ENCODE measurements around the gene PEAK1. TPM values are rescaled to one million over a fixed set of nuclear protein-coding genes. Genes with fewer than 3 reads are reported as not detected.

The PEAK1 gene
- total RNA-seq, 1 experiment from 2014 or later = 21.2 TPM

DNA sequence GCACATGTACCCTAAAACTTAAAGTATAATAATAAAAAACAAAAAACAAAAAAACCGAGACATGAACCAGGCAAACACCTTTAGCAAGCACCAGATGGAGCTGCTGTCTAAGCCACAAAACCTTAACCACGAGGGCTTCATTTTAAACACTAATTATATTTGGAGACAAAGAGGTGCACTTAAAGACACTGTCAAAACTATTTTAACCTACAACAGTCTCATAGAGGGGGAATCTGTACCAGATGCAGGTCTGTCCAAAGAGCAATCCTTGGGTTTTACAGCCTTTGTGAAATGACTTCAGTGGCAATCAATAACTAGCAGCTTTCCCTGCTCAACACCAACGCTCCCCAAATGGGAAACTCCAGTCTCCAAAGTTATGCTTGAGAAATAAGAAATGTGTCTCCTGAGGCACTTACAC is 233.3 kb downstream of the PEAK1 start:
- Histone ChIP-seq H2BK5ac (ENCODE audit: insufficient read length, low read length) (no peak overlapping the region), H3K27me3 (ENCODE audit: insufficient read depth, low read length) (no peaks in the 10 kb centered on the region), H3K4me1 (ENCODE audit: insufficient read depth, low read length) (no peaks in the 10 kb centered on the region), H2AK5ac (ENCODE audit: insufficient read length, low read length) (no peak overlapping the region), H2BK15ac (ENCODE audit: low read depth, low read length) (no peak overlapping the region), H3K23ac (ENCODE audit: insufficient read length, low read depth, low read length) (no peak overlapping the region), H4K91ac (ENCODE audit: insufficient read length, low read depth, low read length) (no peak overlapping the region), H4K8ac (replicated peaks; ENCODE audit: insufficient read length, low read depth, low read length) (no peak overlapping the region), H3K9ac (ENCODE audit: extremely low read depth, insufficient read length, low read length) (no peak overlapping the region), H3K79me1 (ENCODE audit: insufficient read depth, low read depth, low read length, poor library complexity, severe bottlenecking) (no peaks in the 10 kb centered on the region), H3K9me3 (ENCODE audit: control insufficient read depth, low read depth, low read length) (no peaks in the 10 kb centered on the region), H3K27ac (ENCODE audit: insufficient read length, low read depth, low read length) (no peak overlapping the region), H2BK120ac (ENCODE audit: low read depth, low read length, poor library complexity, severe bottlenecking) (no peak overlapping the region), H3K18ac (ENCODE audit: insufficient read length, low read depth, low read length) (no peak overlapping the region), H4K5ac (ENCODE audit: insufficient read length, low read depth, low read length) (no peak overlapping the region), H3T11ph (ENCODE audit: low read length) (no peak overlapping the region), H4K20me1 (ENCODE audit: control insufficient read depth, insufficient read depth, insufficient read length) (no peaks in the 10 kb centered on the region), H2BK12ac (ENCODE audit: insufficient read length, low read depth, low read length) (no peak overlapping the region), H3K4ac (ENCODE audit: low read depth, low read length) (no peak overlapping the region), H3K79me2 (ENCODE audit: insufficient read depth, low read length) (no peaks in the 10 kb centered on the region), H2AFZ (ENCODE audit: low read length) (no peak overlapping the region), H3K14ac (ENCODE audit: insufficient read depth, low read length) (no peak overlapping the region), H3K4me2 (ENCODE audit: insufficient read depth, insufficient read length, low read length) (no peak overlapping the region), H3K56ac (ENCODE audit: insufficient read length, low read depth, low read length) (no peak overlapping the region), H2BK20ac (ENCODE audit: low read depth, low read length, poor library complexity, severe bottlenecking) (no peak overlapping the region), H3K23me2 (ENCODE audit: insufficient read length, low read depth, low read length, poor library complexity, severe bottlenecking) (no peaks in the 10 kb centered on the region)
- H3K4me3 Mint-ChIP-seq = no peak overlapping the region
- H3K9me3 Mint-ChIP-seq = no peaks in the 10 kb centered on the region
- H3K27me3 Mint-ChIP-seq (ENCODE audit: low read depth) = no peaks in the 10 kb centered on the region
- DNase-seq = no peak
- H3K36me3 Mint-ChIP-seq (ENCODE audit: insufficient read depth in 1 of 3, low read depth in 3 of 3) = no peaks in the 10 kb centered on the region
- WGBS (ENCODE audit: extremely low coverage, insufficient read length, low lambda C conversion rate) = no CpG with 5 or more reads among the region's 3 CpGs
- TF ChIP-seq, protein P1, sequence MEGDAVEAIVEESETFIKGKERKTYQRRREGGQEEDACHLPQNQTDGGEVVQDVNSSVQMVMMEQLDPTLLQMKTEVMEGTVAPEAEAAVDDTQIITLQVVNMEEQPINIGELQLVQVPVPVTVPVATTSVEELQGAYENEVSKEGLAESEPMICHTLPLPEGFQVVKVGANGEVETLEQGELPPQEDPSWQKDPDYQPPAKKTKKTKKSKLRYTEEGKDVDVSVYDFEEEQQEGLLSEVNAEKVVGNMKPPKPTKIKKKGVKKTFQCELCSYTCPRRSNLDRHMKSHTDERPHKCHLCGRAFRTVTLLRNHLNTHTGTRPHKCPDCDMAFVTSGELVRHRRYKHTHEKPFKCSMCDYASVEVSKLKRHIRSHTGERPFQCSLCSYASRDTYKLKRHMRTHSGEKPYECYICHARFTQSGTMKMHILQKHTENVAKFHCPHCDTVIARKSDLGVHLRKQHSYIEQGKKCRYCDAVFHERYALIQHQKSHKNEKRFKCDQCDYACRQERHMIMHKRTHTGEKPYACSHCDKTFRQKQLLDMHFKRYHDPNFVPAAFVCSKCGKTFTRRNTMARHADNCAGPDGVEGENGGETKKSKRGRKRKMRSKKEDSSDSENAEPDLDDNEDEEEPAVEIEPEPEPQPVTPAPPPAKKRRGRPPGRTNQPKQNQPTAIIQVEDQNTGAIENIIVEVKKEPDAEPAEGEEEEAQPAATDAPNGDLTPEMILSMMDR (conservative IDR thresholded peaks at IDR 0.05) = peak; percentile 76
- H3K27ac Mint-ChIP-seq = no peak overlapping the region
- peaks cover 12% of the 10 kb centered on the region in 2 experiments for H3K4me1 Mint-ChIP-seq

Data from H9 (cell line).